ENCODE data around the gene TSHR.

DNA sequence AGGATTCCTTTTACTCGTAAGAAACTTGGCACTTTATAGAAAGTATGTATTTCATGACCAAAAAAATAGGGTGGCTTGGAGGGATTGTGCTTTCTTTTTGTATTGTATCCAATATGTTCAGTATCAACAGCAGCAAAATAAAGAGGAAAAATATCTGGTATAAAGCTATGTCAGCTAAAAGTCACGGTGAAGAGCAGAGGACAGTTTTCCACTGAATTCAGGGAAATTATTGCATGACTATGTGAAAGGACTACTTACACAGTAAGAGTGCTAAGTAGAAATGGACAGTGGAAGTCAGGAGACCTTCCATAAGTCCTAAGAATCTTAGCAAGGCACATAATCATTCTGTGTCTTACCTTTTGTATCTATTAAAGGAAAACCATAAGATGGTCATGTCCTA, 19.3 kb downstream of the TSHR start:
- TF ChIP-seq POLR2A (IDR thresholded peaks at IDR 0.05; ENCODE audit: borderline replicate concordance, extremely low read depth, insufficient read depth, insufficient read length) (no peak), CTCF (IDR thresholded peaks at IDR 0.05 in 2 of 3, conservative IDR thresholded peaks at IDR 0.05 in 1 of 3; ENCODE audit: borderline replicate concordance in 1 of 3, insufficient read depth in 1 of 3, low read depth in 2 of 3, low read length in 2 of 3) (no peak)
- TF ChIP-seq, protein P1, sequence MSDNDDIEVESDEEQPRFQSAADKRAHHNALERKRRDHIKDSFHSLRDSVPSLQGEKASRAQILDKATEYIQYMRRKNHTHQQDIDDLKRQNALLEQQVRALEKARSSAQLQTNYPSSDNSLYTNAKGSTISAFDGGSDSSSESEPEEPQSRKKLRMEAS (IDR thresholded peaks at IDR 0.05), result no peak

Data from HCT116 (cell line).